SK-N-SH (cell line): ENCODE measurements around the gene KCNK4. TPM values are rescaled to one million over a fixed set of nuclear protein-coding genes. Genes with fewer than 3 reads are reported as not detected.

Experiments
- CTCF ChIA-PET: fragments of 300-600, 350-600 bp; formaldehyde crosslinking; extraction: SDS; loops from one replicate; lab custom pipeline; 2021; lab: Yijun Ruan, JAX
- POLR2A ChIA-PET: fragments of 350-600 bp; sonication (Branson Sonifier 250); formaldehyde crosslinking; extraction: SDS; loops from one replicate; lab custom pipeline; 2020; ENCODE audit warnings: antibody characterized with exemption, inconsistent platforms; lab: Yijun Ruan, JAX
- DNase-seq: peaks from one replicate; pipeline ENCODE4 v3.0.0; 2012
- H2AFZ ChIP-seq: fragments of 200-600 bp; sonication (generic); 2 replicates; pipeline ENCODE4 v1.8.1; 2016; ENCODE audit warnings: antibody characterized with exemption, mild to moderate bottlenecking, low read depth
- H3F3A ChIP-seq: fragments of 200-600 bp; sonication (generic); replicated peaks from 2 replicates; pipeline ENCODE3; 2016; ENCODE audit warnings: antibody characterized with exemption, mild to moderate bottlenecking; ENCODE audit not compliant: insufficient read depth
- H3K27ac ChIP-seq, 2 experiments: fragments of 200-500 bp in 1 of 2; fragments of 200-600 bp in 1 of 2; sonication (Bioruptor generic) in 1 of 2; sonication (generic), shearing (Covaris generic) in 1 of 2; 2 replicates each; pipeline versions ENCODE4 v1.5.1 to v1.6.1; 2014 to 2016; ENCODE audit warnings: low read depth in 2 of 2, inconsistent platforms in 1 of 2, low read length in 1 of 2, mild to moderate bottlenecking in 1 of 2, mixed read lengths in 1 of 2
- H3K27me3 ChIP-seq: fragments of 200-600 bp; sonication (generic), shearing (Covaris generic); 2 replicates; pipeline ENCODE4 v1.6.1; 2016; ENCODE audit warnings: mixed run types; ENCODE audit not compliant: insufficient read depth
- H3K36me3 ChIP-seq, 2 experiments: fragments of 200-500 bp in 1 of 2; fragments of 200-600 bp in 1 of 2; sonication (Bioruptor generic) in 1 of 2; sonication (generic) in 1 of 2; replicated peaks in 1 of 2; 2 replicates each; pipeline versions ENCODE3 to v1.5.1; 2014 to 2016; ENCODE audit warnings: low read length in 1 of 2, mild to moderate bottlenecking in 1 of 2; ENCODE audit not compliant: insufficient read depth in 2 of 2, control insufficient read depth in 1 of 2
- H3K4me1 ChIP-seq, 2 experiments: fragments of 200-500 bp in 1 of 2; fragments of 200-600 bp in 1 of 2; sonication (Bioruptor generic) in 1 of 2; sonication (generic), shearing (Covaris generic) in 1 of 2; 2 replicates each; pipeline versions ENCODE4 v1.5.1 to v1.6.1; 2014 to 2016; ENCODE audit warnings: low read depth in 1 of 2, low read length in 1 of 2, mixed run types in 1 of 2; ENCODE audit not compliant: insufficient read depth in 2 of 2, control insufficient read depth in 1 of 2
- H3K4me2 ChIP-seq: fragments of 200-600 bp; sonication (generic), shearing (Covaris generic); 2 replicates; pipeline ENCODE4 v1.6.1; 2017; ENCODE audit warnings: mixed run types
- H3K4me3 ChIP-seq, 2 experiments: fragments of 200-500 bp in 1 of 2; fragments of 200-600 bp in 1 of 2; sonication (Bioruptor generic) in 1 of 2; sonication (generic), shearing (Covaris generic) in 1 of 2; 2 replicates each; pipeline versions ENCODE4 v1.5.1 to v1.8.1; 2014 to 2016; ENCODE audit warnings: low read depth in 2 of 2, inconsistent platforms in 1 of 2, low read length in 1 of 2, mild to moderate bottlenecking in 1 of 2, mixed read lengths in 1 of 2, moderate library complexity in 1 of 2
- H3K79me2 ChIP-seq: fragments of 200-600 bp; sonication (generic); 2 replicates; pipeline ENCODE4 v1.8.1; 2017; ENCODE audit warnings: mild to moderate bottlenecking; ENCODE audit not compliant: insufficient read depth
- H3K9ac ChIP-seq: fragments of 200-600 bp; sonication (generic); 2 replicates; pipeline ENCODE4 v1.6.1; 2017; ENCODE audit warnings: mixed run types
- H3K9me2 ChIP-seq: fragments of 200-600 bp; sonication (generic); 2 replicates; pipeline ENCODE4 v1.6.1; 2017; ENCODE audit warnings: mixed run types
- H3K9me3 ChIP-seq: fragments of 200-600 bp; sonication (generic); 2 replicates; pipeline ENCODE4 v1.6.1; 2017; ENCODE audit warnings: mixed run types, mild to moderate bottlenecking, moderate library complexity
- H4K20me1 ChIP-seq: fragments of 200-600 bp; sonication (generic); 2 replicates; pipeline ENCODE4 v1.6.1; 2017; ENCODE audit warnings: mild to moderate bottlenecking, mixed run types; ENCODE audit not compliant: insufficient read depth
- CHD2 ChIP-seq: fragments of 150-350 bp; IDR thresholded peaks from 2 replicates; pipeline ENCODE4 v1.6.1; 2018; ENCODE audit warnings: low read length; ENCODE audit not compliant: partially characterized antibody
- ELF1 ChIP-seq: IDR thresholded peaks from 2 replicates; pipeline ENCODE4 v1.4.0; 2012
- PBX3 ChIP-seq: IDR thresholded peaks from 2 replicates; pipeline ENCODE4; 2012
- RAD21 ChIP-seq: IDR thresholded peaks from 2 replicates; pipeline ENCODE4 v1.6.1; 2012; ENCODE audit warnings: mild to moderate bottlenecking, low read length
- RFX5 ChIP-seq: IDR thresholded peaks from 2 replicates; pipeline ENCODE4 v1.6.1; 2012; ENCODE audit warnings: mild to moderate bottlenecking, improper control_type of control experiment, low read length
- SIN3A ChIP-seq: IDR thresholded peaks from 2 replicates; pipeline ENCODE4 v1.6.1; 2012; ENCODE audit warnings: low read depth, mild to moderate bottlenecking, low read length, moderate library complexity, borderline replicate concordance
- SMC3 ChIP-seq: IDR thresholded peaks from 2 replicates; pipeline ENCODE4 v1.6.1; 2012; ENCODE audit warnings: low read depth, low read length, improper control_type of control experiment
- TAF1 ChIP-seq: IDR thresholded peaks from 2 replicates; pipeline ENCODE4 v1.6.1; 2012; ENCODE audit warnings: low read depth, mild to moderate bottlenecking, low read length, moderate library complexity, borderline replicate concordance
- TEAD4 ChIP-seq: IDR thresholded peaks from 2 replicates; pipeline ENCODE4 v1.4.0; 2012; ENCODE audit warnings: mild to moderate bottlenecking, borderline replicate concordance; ENCODE audit not compliant: insufficient read depth
- WGBS: methylation state at CpG from one replicate; pipeline ENCODE4 v1.1.6; 2017; ENCODE audit warnings: low lambda C conversion rate; 5-methylcytosine and 5-hydroxymethylcytosine counted together
- polyA plus RNA-seq, 3 experiments: library from polyadenylated mRNA; depleted of rRNA; stranded (reverse); fragments of >200 nt; gene quantifications; 2 replicates each; pipeline ENCODE4 v1.2.3, GENCODE V29; 2012
- TF ChIP-seq, protein P1 (sequence below): IDR thresholded peaks from 2 replicates; pipeline ENCODE4 v1.4.0; 2012; ENCODE audit warnings: low read depth

The KCNK4 gene
- polyA plus RNA-seq, 1 of the 3 experiments (the other 2 are of a cell fraction), result 0.16 TPM

DNA sequence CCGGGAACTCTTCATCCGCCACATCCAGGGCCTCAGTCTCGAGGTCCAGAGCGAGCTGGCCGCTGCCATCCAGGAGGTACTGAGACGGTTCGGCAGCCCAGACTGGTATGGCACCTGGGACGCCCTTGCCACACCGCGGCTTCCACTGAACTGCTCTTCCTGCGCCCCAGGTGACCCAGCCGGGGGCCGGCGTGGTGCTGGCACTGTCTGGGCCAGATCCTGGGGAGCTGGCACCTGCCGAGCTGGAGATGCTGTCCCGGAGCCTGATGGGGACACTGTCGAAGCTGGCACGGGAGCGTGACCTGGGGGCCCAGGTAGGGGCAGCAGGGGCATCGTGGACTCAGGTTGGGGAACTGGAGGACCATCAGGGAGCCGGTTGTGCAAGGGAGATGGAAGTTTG, 50.3 kb downstream of the KCNK4 start:
- WGBS, result 95% methylated on average over 21 of the region's 21 CpGs
- Histone ChIP-seq H3K9me2 (no peaks in the 10 kb centered on the region), H3K4me2 (no peak overlapping the region), H3K36me3 (no peaks in the 10 kb centered on the region), H3K9ac (no peak overlapping the region), H3K4me1 (no peaks in the 10 kb centered on the region), H3K9me3 (no peaks in the 10 kb centered on the region), H2AFZ (no peak overlapping the region), H4K20me1 (no peaks in the 10 kb centered on the region), H3K79me2 (no peaks in the 10 kb centered on the region), H3K27me3 (no peaks in the 10 kb centered on the region), H3K4me3 (no peak overlapping the region), H3K27ac (no peak overlapping the region), H3F3A (peaks cover 5% of the 10 kb centered on the region)
- POLR2A ChIA-PET, result no interaction called here
- DNase-seq, result no peak
- CTCF ChIA-PET, result interaction anchor here (0.6 to 5.7 kb wide), 3 partner anchors 13 to 108 kb away, joined by 3 to 42 read pairs (median 4); no protein-coding TSS in a partner anchor
- no peak for TF ChIP-seq CHD2

GRCh38 chr11:64341851-64342791, 51.0 kb downstream of the KCNK4 start:
- no peaks in the 10 kb centered on the region for H4K20me1 ChIP-seq

More at GRCh38 chr11:64341851-64342791, 51.0 kb downstream of the KCNK4 start:
- Histone ChIP-seq H3K9me3 (no peaks in the 10 kb centered on the region), H3K27ac (no peak overlapping the region), H3K79me2 (no peaks in the 10 kb centered on the region), H2AFZ (no peak overlapping the region), H3K4me2 (no peak overlapping the region), H3F3A (peaks cover 5% of the 10 kb centered on the region), H3K4me1 (no peaks in the 10 kb centered on the region), H3K4me3 (no peak overlapping the region), H3K36me3 (no peaks in the 10 kb centered on the region), H3K27me3 (no peaks in the 10 kb centered on the region), H3K9me2 (no peaks in the 10 kb centered on the region), H3K9ac (no peak overlapping the region)
- TF ChIP-seq SIN3A, result no peak
- TF ChIP-seq TEAD4, result no peak
- TF ChIP-seq SMC3, result no peak
- TF ChIP-seq, protein P1, sequence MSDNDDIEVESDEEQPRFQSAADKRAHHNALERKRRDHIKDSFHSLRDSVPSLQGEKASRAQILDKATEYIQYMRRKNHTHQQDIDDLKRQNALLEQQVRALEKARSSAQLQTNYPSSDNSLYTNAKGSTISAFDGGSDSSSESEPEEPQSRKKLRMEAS, result no peak
- no peak for TF ChIP-seq RAD21
- no peak for TF ChIP-seq RFX5
- TF ChIP-seq ELF1, result no peak
- TF ChIP-seq PBX3, result no peak
- TF ChIP-seq TAF1, result no peak
- peak; percentile 56 for DNase-seq
- ChIA-PET POLR2A (interaction anchor here (0.6 kb wide), 1 partner anchor 23 kb away, joined by 3 read pairs; no protein-coding TSS in a partner anchor), CTCF (interaction anchor here (0.8 to 5.7 kb wide), 4 partner anchors 11 to 107 kb away, joined by 3 to 42 read pairs (median 6); partner anchors contain the start of gene ESRRA)
- 86% methylated on average over 45 of the region's 55 CpGs for WGBS
